ENCODE measurements around the gene PRX.

PRX gene

GRCh38 chr19:40363069-40363468, 50.1 kb downstream of the PRX start:
- DNase-seq = peak in 1 of 5 experiments; percentile 59

GRCh38 chr19:40362160-40362559, 51.0 kb downstream of the PRX start:
- no peak for DNase-seq

- DNase-seq = no peak
Observed at GRCh38 chr19:40360708-40361241, 52.4 kb downstream of the PRX start.

- DNase-seq = no peak
Observed at GRCh38 chr19:40360020-40360707, 53.0 kb downstream of the PRX start.

- no peak for DNase-seq
Observed at GRCh38 chr19:40358773-40359172, 54.4 kb downstream of the PRX start.

GRCh38 chr19:40357640-40358039, 55.5 kb downstream of the PRX start:
- DNase-seq = no peak

GRCh38 chr19:40356681-40357595, 56.2 kb downstream of the PRX start:
- DNase-seq = no peak

- DNase-seq = no peak
Observed at GRCh38 chr19:40355975-40356680, 57.0 kb downstream of the PRX start.

GRCh38 chr19:40348961-40349507, 64.1 kb downstream of the PRX start:
- DNase-seq = peak in 1 of 5 experiments; percentile 53

GRCh38 chr19:40348125-40348913, 64.9 kb downstream of the PRX start, which contains the start of the genes C19orf47 and PLD3:
Gene C19orf47 (minus strand): TSS chr19:40348397. CDS start chr19:40341857, 6,540 bp downstream.
Gene PLD3 (plus strand): TSS chr19:40348695. CDS start chr19:40366484, 17,789 bp downstream.
- DNase-seq = peak; percentile 94 to 100 (median 99)

- DNase-seq = no peak
Observed at GRCh38 chr19:40344422-40344821, 68.8 kb downstream of the PRX start.

All from T-helper 2 cell (primary cell).